Hepatocyte (in vitro differentiated cells): ENCODE results near the gene HS6ST2.

Experiments
- EZH2 ChIP-seq: fragments of 200-600 bp; sonication (generic); IDR thresholded peaks from 2 replicates; pipeline ENCODE4 v1.6.1; 2016; ENCODE audit warnings: antibody characterized with exemption, mild to moderate bottlenecking, borderline replicate concordance
- TF ChIP-seq, protein P1 (sequence below): fragments of 200-600 bp; sonication (generic); IDR thresholded peaks from 2 replicates; pipeline ENCODE4 v1.5.1; 2016; ENCODE audit warnings: antibody characterized with exemption, mild to moderate bottlenecking; ENCODE audit not compliant: poor library complexity

GRCh38 chrX:132956421-132957210, 1.8 kb downstream of the HS6ST2 start:
- TF ChIP-seq, protein P1, sequence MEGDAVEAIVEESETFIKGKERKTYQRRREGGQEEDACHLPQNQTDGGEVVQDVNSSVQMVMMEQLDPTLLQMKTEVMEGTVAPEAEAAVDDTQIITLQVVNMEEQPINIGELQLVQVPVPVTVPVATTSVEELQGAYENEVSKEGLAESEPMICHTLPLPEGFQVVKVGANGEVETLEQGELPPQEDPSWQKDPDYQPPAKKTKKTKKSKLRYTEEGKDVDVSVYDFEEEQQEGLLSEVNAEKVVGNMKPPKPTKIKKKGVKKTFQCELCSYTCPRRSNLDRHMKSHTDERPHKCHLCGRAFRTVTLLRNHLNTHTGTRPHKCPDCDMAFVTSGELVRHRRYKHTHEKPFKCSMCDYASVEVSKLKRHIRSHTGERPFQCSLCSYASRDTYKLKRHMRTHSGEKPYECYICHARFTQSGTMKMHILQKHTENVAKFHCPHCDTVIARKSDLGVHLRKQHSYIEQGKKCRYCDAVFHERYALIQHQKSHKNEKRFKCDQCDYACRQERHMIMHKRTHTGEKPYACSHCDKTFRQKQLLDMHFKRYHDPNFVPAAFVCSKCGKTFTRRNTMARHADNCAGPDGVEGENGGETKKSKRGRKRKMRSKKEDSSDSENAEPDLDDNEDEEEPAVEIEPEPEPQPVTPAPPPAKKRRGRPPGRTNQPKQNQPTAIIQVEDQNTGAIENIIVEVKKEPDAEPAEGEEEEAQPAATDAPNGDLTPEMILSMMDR: no peak
- no peak for TF ChIP-seq EZH2
